HepG2 (cell line): ENCODE measurements around the gene ANO9. TPM values are rescaled to one million over a fixed set of nuclear protein-coding genes. Genes with fewer than 3 reads are reported as not detected.

Experiments
- ATAC-seq: fragments of 200-7000 bp; cut with Tn5 transposase; 3 replicates; pipeline ENCODE4 v1.9.1; 2020; ENCODE audit warnings: mild to moderate bottlenecking, moderate library complexity
- BruUV-seq: library from RNA; stranded (reverse); fragments of 400-500 nt; replicated peaks from 2 replicates; lab custom pipeline; 2021; lab: Mats Ljungman, UMichigan
- CTCF ChIA-PET: fragments of 300-600 bp; formaldehyde crosslinking; extraction: SDS; loops from one replicate; lab custom pipeline; 2021; ENCODE audit warnings: low total read pairs, inconsistent platforms, low intra/inter-chr PET ratio; lab: Yijun Ruan, JAX
- POLR2A ChIA-PET: fragments of 350-600 bp; sonication (Branson Sonifier 250); formaldehyde crosslinking; loops from one replicate; lab custom pipeline; 2020; ENCODE audit warnings: antibody characterized with exemption, inconsistent platforms; lab: Yijun Ruan, JAX
- DNase-seq: peaks from one replicate; pipeline ENCODE4 v3.0.0-alpha.2; 2015; ENCODE audit warnings: low spot score
- FAIRE-seq: peaks from 3 replicates; lab custom pipeline; 2011; peaks lifted over from hg19 to GRCh38; lab: Jason Lieb, UNC
- H2AFZ ChIP-seq: one replicate; pipeline ENCODE4 v1.6.1; 2011; ENCODE audit warnings: low read length, inconsistent platforms
- H3K27ac ChIP-seq: fragments of 300-600 bp; 3 replicates; pipeline ENCODE4 v1.8.0; 2011; ENCODE audit warnings: mixed run types, mild to moderate bottlenecking, mixed read lengths, low read length, inconsistent platforms; ENCODE audit not compliant: insufficient read depth; ENCODE audit errors: extremely low read length
- H3K27me3 ChIP-seq, 2 experiments: fragments of 200-600 bp in 1 of 2; 2 replicates in 1 of 2; 3 replicates in 1 of 2; pipeline versions ENCODE4 v1.6.0 to v1.8.0; 2011; ENCODE audit warnings: low read length in 2 of 2, mild to moderate bottlenecking in 2 of 2, moderate library complexity in 2 of 2, inconsistent platforms in 1 of 2; ENCODE audit not compliant: insufficient read depth in 2 of 2, control insufficient read depth in 1 of 2
- H3K36me3 ChIP-seq, 2 experiments: fragments of 200-600 bp in 1 of 2; replicated peaks in 1 of 2; 2 replicates in 1 of 2; 3 replicates in 1 of 2; pipeline versions ENCODE4 v1.5.1 to v1.8.0; 2011; ENCODE audit warnings: low read length in 2 of 2, inconsistent platforms in 1 of 2; ENCODE audit not compliant: insufficient read depth in 2 of 2, control insufficient read depth in 1 of 2
- H3K4me1 ChIP-seq: 2 replicates; pipeline ENCODE4 v1.5.1; 2012; ENCODE audit warnings: low read length, inconsistent platforms; ENCODE audit not compliant: insufficient read depth
- H3K4me2 ChIP-seq: 2 replicates; pipeline ENCODE4 v1.6.0; 2011; ENCODE audit warnings: low read depth, low read length, inconsistent platforms
- H3K4me3 ChIP-seq, 3 experiments: fragments of 200-600 bp in 1 of 3; sonication (generic), shearing (Covaris generic) in 1 of 3; replicated peaks in 1 of 3; 2 replicates each; pipeline ENCODE4 v1.5.1; 2011 to 2016; ENCODE audit warnings: low read length in 3 of 3, inconsistent platforms in 2 of 3, low read depth in 2 of 3, mild to moderate bottlenecking in 2 of 3, control low read depth in 1 of 3, mixed read lengths in 1 of 3; ENCODE audit not compliant: insufficient read depth in 1 of 3
- H3K79me2 ChIP-seq: one replicate; pipeline ENCODE4 v1.6.1; 2011; ENCODE audit warnings: low read length, inconsistent platforms; ENCODE audit not compliant: insufficient read depth
- H3K9ac ChIP-seq: 2 replicates; pipeline ENCODE4 v1.6.0; 2011; ENCODE audit warnings: mild to moderate bottlenecking, low read depth, low read length, inconsistent platforms; ENCODE audit not compliant: insufficient read depth
- H3K9me3 ChIP-seq: 2 replicates; pipeline ENCODE4 v1.5.1; 2012; ENCODE audit warnings: mild to moderate bottlenecking, low read length
- H4K20me1 ChIP-seq: 2 replicates; pipeline ENCODE4 v1.6.0; 2011; ENCODE audit warnings: inconsistent platforms, mild to moderate bottlenecking, low read length, moderate library complexity; ENCODE audit not compliant: insufficient read depth
- FOXJ3 ChIP-seq: sonication (generic); formaldehyde crosslinking; IDR thresholded peaks from 2 replicates; pipeline ENCODE4 v1.4.0; 2020; ENCODE audit warnings: missing genetic modification reagents, mild to moderate bottlenecking, borderline replicate concordance
- ZNF260 ChIP-seq: sonication (generic); formaldehyde crosslinking; IDR thresholded peaks from 2 replicates; pipeline ENCODE4 v1.4.0; 2020; ENCODE audit warnings: missing genetic modification reagents, low read depth, mild to moderate bottlenecking, borderline replicate concordance
- ZNF282 ChIP-seq: fragments of 450-650 bp; IDR thresholded peaks from 2 replicates; pipeline ENCODE4 v1.6.1; 2018; ENCODE audit not compliant: partially characterized antibody
- ZNF547 ChIP-seq: sonication (generic); formaldehyde crosslinking; IDR thresholded peaks from 2 replicates; pipeline ENCODE4 v1.5.1; 2020; ENCODE audit warnings: mild to moderate bottlenecking, missing genetic modification reagents
- WGBS: methylation state at CpG from one replicate; pipeline ENCODE4 v1.1.6; 2017; ENCODE audit warnings: low lambda C conversion rate; 5-methylcytosine and 5-hydroxymethylcytosine counted together
- in situ Hi-C: cut with HindIII; loops from 2 replicates; pipeline ENCODE4 v1.10.0; 2017; ENCODE audit warnings: low pct_unique_long_range_greater_than_20kb; ENCODE audit not compliant: extremely low pct_ligation_motif_present
- intact Hi-C: fragments of 100-400 bp; cut with micrococcal nuclease; formaldehyde crosslinking; loops from one replicate; pipeline ENCODE4 v1.10.0; 2022; ENCODE audit not compliant: unreplicated experiment
- polyA plus RNA-seq, 8 experiments: library from polyadenylated mRNA; depleted of rRNA in 3 of 8; stranded (reverse) in 7 of 8; unstranded in 1 of 8; fragments of >200 nt; fragmentation: Illumina TruSeq in 4 of 8; extraction: Trizol in 4 of 8; gene quantifications; 2 replicates each; pipeline versions ENCODE4 v1.2.1 to v1.2.3, GENCODE V29; 2011 to 2016; ENCODE audit warnings: low read depth in 4 of 8, missing spikeins in 1 of 8, mixed read lengths in 1 of 8; ENCODE audit not compliant: insufficient read depth in 1 of 8
- total RNA-seq, 5 experiments: library from RNA; depleted of rRNA; stranded (reverse); fragments of >200 nt; fragmentation: Illumina TruSeq; extraction: Trizol; gene quantifications; 2 replicates each; pipeline ENCODE4 v1.2.3, GENCODE V29; 2016; ENCODE audit warnings: low read depth in 1 of 5
- TF ChIP-seq, protein P1 (sequence below): sonication (generic); formaldehyde crosslinking; IDR thresholded peaks from 2 replicates; pipeline ENCODE4 v1.5.0; 2020; ENCODE audit warnings: mild to moderate bottlenecking, missing genetic modification reagents, borderline replicate concordance
- TF ChIP-seq, protein P2 (sequence below), 2 experiments: fragments of 450-650 bp in 1 of 2; sonication (generic) in 1 of 2; formaldehyde crosslinking in 1 of 2; IDR thresholded peaks; 2 replicates each; pipeline versions ENCODE4 v1.6.1 to v1.8.0; 2016 to 2022; ENCODE audit warnings: antibody characterized with exemption in 1 of 2, mild to moderate bottlenecking in 1 of 2, missing genetic modification reagents in 1 of 2
- TF ChIP-seq, protein P3 (sequence below): sonication (generic); formaldehyde crosslinking; IDR thresholded peaks from 2 replicates; pipeline ENCODE4 v1.9.0; 2021; ENCODE audit warnings: missing genetic modification reagents, borderline replicate concordance

The ANO9 gene
- total and polyA plus RNA-seq, 2 of the 13 experiments (the other 11 are each of a cell fraction or from before 2014, with no cell fraction given): 8.9 to 14.3 TPM

DNA sequence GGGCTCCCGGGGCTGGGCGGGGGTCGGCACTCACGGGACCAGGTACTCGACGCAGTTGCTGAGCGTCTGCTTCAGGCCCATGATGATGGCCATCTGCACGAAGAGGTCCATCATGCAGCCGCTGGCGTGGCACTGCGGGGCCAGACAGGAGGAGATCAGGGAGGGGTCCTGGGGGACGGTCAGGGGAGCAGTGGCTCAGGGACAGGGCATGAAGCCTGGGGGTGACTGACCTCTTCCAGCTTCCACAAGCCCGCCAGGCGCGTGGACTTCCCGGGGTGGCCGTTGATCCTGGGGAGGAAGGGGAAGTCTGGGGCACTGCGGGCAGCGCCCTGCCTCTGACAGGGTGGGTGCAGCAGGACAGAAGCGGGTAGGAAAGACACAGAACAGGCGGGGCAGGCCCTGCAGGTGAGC, 20.9 kb downstream of the ANO9 start:
- Histone ChIP-seq H3K4me3 (no peak overlapping the region), H3K27ac (no peak overlapping the region), H3K4me2 (no peak overlapping the region), H3K27me3 (peaks cover 2 to 4% of the 10 kb centered on the region in 2 experiments; a peak in 1 of 5 replicates), H3K36me3 (no peaks in the 10 kb centered on the region), H2AFZ (no peak overlapping the region), H3K9ac (no peak overlapping the region), H3K9me3 (no peaks in the 10 kb centered on the region), H4K20me1 (no peaks in the 10 kb centered on the region), H3K4me1 (peaks cover 7% of the 10 kb centered on the region), H3K79me2 (no peaks in the 10 kb centered on the region)
- WGBS: 93% methylated on average over 10 of the region's 21 CpGs
- no TSS peak for BruUV-seq
- in situ Hi-C loops: no loop called here
- POLR2A ChIA-PET: no interaction called here
- FAIRE-seq: no peak
- no peak for ATAC-seq
- CTCF ChIA-PET: no interaction called here
- intact Hi-C loops: no loop called here
- DNase-seq: no peak
- TF ChIP-seq FOXJ3 (CRISPR knock-in tag): no peak
- no peak for TF ChIP-seq ZNF547 (CRISPR knock-in tag)
- TF ChIP-seq ZNF260 (CRISPR knock-in tag): no peak
- no peak for TF ChIP-seq ZNF282
- TF ChIP-seq, protein P1, sequence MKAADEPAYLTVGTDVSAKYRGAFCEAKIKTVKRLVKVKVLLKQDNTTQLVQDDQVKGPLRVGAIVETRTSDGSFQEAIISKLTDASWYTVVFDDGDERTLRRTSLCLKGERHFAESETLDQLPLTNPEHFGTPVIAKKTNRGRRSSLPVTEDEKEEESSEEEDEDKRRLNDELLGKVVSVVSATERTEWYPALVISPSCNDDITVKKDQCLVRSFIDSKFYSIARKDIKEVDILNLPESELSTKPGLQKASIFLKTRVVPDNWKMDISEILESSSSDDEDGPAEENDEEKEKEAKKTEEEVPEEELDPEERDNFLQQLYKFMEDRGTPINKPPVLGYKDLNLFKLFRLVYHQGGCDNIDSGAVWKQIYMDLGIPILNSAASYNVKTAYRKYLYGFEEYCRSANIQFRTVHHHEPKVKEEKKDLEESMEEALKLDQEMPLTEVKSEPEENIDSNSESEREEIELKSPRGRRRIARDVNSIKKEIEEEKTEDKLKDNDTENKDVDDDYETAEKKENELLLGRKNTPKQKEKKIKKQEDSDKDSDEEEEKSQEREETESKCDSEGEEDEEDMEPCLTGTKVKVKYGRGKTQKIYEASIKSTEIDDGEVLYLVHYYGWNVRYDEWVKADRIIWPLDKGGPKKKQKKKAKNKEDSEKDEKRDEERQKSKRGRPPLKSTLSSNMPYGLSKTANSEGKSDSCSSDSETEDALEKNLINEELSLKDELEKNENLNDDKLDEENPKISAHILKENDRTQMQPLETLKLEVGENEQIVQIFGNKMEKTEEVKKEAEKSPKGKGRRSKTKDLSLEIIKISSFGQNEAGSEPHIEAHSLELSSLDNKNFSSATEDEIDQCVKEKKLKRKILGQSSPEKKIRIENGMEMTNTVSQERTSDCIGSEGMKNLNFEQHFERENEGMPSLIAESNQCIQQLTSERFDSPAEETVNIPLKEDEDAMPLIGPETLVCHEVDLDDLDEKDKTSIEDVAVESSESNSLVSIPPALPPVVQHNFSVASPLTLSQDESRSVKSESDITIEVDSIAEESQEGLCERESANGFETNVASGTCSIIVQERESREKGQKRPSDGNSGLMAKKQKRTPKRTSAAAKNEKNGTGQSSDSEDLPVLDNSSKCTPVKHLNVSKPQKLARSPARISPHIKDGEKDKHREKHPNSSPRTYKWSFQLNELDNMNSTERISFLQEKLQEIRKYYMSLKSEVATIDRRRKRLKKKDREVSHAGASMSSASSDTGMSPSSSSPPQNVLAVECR (CRISPR knock-in tag): no peak
- TF ChIP-seq, protein P2, sequence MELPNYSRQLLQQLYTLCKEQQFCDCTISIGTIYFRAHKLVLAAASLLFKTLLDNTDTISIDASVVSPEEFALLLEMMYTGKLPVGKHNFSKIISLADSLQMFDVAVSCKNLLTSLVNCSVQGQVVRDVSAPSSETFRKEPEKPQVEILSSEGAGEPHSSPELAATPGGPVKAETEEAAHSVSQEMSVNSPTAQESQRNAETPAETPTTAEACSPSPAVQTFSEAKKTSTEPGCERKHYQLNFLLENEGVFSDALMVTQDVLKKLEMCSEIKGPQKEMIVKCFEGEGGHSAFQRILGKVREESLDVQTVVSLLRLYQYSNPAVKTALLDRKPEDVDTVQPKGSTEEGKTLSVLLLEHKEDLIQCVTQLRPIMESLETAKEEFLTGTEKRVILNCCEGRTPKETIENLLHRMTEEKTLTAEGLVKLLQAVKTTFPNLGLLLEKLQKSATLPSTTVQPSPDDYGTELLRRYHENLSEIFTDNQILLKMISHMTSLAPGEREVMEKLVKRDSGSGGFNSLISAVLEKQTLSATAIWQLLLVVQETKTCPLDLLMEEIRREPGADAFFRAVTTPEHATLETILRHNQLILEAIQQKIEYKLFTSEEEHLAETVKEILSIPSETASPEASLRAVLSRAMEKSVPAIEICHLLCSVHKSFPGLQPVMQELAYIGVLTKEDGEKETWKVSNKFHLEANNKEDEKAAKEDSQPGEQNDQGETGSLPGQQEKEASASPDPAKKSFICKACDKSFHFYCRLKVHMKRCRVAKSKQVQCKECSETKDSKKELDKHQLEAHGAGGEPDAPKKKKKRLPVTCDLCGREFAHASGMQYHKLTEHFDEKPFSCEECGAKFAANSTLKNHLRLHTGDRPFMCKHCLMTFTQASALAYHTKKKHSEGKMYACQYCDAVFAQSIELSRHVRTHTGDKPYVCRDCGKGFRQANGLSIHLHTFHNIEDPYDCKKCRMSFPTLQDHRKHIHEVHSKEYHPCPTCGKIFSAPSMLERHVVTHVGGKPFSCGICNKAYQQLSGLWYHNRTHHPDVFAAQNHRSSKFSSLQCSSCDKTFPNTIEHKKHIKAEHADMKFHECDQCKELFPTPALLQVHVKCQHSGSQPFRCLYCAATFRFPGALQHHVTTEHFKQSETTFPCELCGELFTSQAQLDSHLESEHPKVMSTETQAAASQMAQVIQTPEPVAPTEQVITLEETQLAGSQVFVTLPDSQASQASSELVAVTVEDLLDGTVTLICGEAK (IDR thresholded peaks at IDR 0.05): no peak
- TF ChIP-seq, protein P2 (CRISPR knock-in tag; IDR thresholded peaks at IDR 0.05): no peak
- TF ChIP-seq, protein P3, sequence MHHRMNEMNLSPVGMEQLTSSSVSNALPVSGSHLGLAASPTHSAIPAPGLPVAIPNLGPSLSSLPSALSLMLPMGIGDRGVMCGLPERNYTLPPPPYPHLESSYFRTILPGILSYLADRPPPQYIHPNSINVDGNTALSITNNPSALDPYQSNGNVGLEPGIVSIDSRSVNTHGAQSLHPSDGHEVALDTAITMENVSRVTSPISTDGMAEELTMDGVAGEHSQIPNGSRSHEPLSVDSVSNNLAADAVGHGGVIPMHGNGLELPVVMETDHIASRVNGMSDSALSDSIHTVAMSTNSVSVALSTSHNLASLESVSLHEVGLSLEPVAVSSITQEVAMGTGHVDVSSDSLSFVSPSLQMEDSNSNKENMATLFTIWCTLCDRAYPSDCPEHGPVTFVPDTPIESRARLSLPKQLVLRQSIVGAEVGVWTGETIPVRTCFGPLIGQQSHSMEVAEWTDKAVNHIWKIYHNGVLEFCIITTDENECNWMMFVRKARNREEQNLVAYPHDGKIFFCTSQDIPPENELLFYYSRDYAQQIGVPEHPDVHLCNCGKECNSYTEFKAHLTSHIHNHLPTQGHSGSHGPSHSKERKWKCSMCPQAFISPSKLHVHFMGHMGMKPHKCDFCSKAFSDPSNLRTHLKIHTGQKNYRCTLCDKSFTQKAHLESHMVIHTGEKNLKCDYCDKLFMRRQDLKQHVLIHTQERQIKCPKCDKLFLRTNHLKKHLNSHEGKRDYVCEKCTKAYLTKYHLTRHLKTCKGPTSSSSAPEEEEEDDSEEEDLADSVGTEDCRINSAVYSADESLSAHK: no peak
